Neural cell (in vitro differentiated cells): ENCODE data around the gene TAPBPL. TPM values are rescaled to one million over a fixed set of nuclear protein-coding genes. Genes with fewer than 3 reads are reported as not detected.

Source experiments
- H2AFZ ChIP-seq: fragments of 200-600, 300-800 bp; sonication (generic), shearing (Covaris generic); 2 replicates; pipeline ENCODE4 v1.6.0; 2014; ENCODE audit warnings: low read depth, mild to moderate bottlenecking, antibody characterized with exemption, low read length, moderate library complexity
- H3F3A ChIP-seq: fragments of 200-600 bp; shearing (Covaris generic); 2 replicates; pipeline ENCODE4 v1.6.1; 2016; ENCODE audit warnings: mild to moderate bottlenecking, moderate library complexity, mixed read lengths, antibody characterized with exemption, low read length; ENCODE audit not compliant: insufficient read depth, poor library complexity, severe bottlenecking
- H3K27ac ChIP-seq: fragments of 200-600, 300-800 bp; sonication (generic), shearing (Covaris generic); 2 replicates; pipeline ENCODE4 v1.5.1; 2014; ENCODE audit warnings: mild to moderate bottlenecking, low read length, moderate library complexity
- H3K27me3 ChIP-seq: fragments of 300-800, 200-600 bp; sonication (generic), shearing (Covaris generic); 2 replicates; pipeline ENCODE4 v1.6.0; 2014; ENCODE audit warnings: mild to moderate bottlenecking, low read depth, low read length, moderate library complexity; ENCODE audit not compliant: insufficient read depth
- H3K36me3 ChIP-seq: fragments of 300-800, 200-600 bp; sonication (generic), shearing (Covaris generic); 2 replicates; pipeline ENCODE4 v1.5.1; 2014; ENCODE audit warnings: mild to moderate bottlenecking, antibody characterized with exemption, low read length, moderate library complexity; ENCODE audit not compliant: insufficient read depth
- H3K4me2 ChIP-seq: fragments of 300-800, 200-600 bp; sonication (generic), shearing (Covaris generic); 2 replicates; pipeline ENCODE4 v1.6.0; 2014; ENCODE audit warnings: mild to moderate bottlenecking, low read length
- H3K4me3 ChIP-seq: fragments of 300-800, 200-600 bp; sonication (generic), shearing (Covaris generic); 2 replicates; pipeline ENCODE4 v1.5.1; 2014; ENCODE audit warnings: mild to moderate bottlenecking, low read length, moderate library complexity
- H3K79me2 ChIP-seq: fragments of 200-600 bp; shearing (Covaris generic); replicated peaks from 2 replicates; pipeline ENCODE4 v1.6.0; 2014; ENCODE audit warnings: mild to moderate bottlenecking, low read length, moderate library complexity; ENCODE audit not compliant: insufficient read depth
- H3K9ac ChIP-seq: fragments of 300-800, 200-600 bp; sonication (generic), shearing (Covaris generic); 2 replicates; pipeline ENCODE4 v1.6.1; 2016; ENCODE audit warnings: mild to moderate bottlenecking, low read length, mixed read lengths
- H3K9me2 ChIP-seq: fragments of 200-600 bp; shearing (Covaris generic); 2 replicates; pipeline ENCODE4 v1.6.1; 2016; ENCODE audit warnings: mild to moderate bottlenecking, low read length, mixed read lengths; ENCODE audit not compliant: insufficient read depth
- H3K9me3 ChIP-seq: fragments of 200-600, 300-800 bp; sonication (generic), shearing (Covaris generic); 2 replicates; pipeline ENCODE4 v1.6.1; 2016; ENCODE audit warnings: mild to moderate bottlenecking, mixed run types, low read length, moderate library complexity, mixed read lengths
- H4K20me1 ChIP-seq: fragments of 200-600 bp; shearing (Covaris generic); 2 replicates; pipeline ENCODE4 v1.6.1; 2016; ENCODE audit warnings: mild to moderate bottlenecking, mixed run types; ENCODE audit not compliant: insufficient read depth
- EP300 ChIP-seq: fragments of 450-650 bp; conservative IDR thresholded peaks from 2 replicates; pipeline ENCODE4 v1.6.1; 2014; ENCODE audit warnings: antibody characterized with exemption, mild to moderate bottlenecking, moderate library complexity; ENCODE audit not compliant: poor library complexity, severe bottlenecking
- EZH2 ChIP-seq: fragments of 200-600, 300-800 bp; shearing (Covaris generic), sonication (generic); IDR thresholded peaks from 2 replicates; pipeline ENCODE4 v1.6.1; 2014; ENCODE audit warnings: antibody characterized with exemption, low read length, borderline replicate concordance, mild to moderate bottlenecking; ENCODE audit not compliant: insufficient read depth, poor library complexity, severe bottlenecking
- MXI1 ChIP-seq: fragments of 450-650 bp; conservative IDR thresholded peaks from 2 replicates; pipeline ENCODE4 v1.6.1; 2014; ENCODE audit warnings: antibody characterized with exemption, mild to moderate bottlenecking; ENCODE audit not compliant: poor library complexity, severe bottlenecking
- POLR2AphosphoS5 ChIP-seq: IDR thresholded peaks from 2 replicates; pipeline ENCODE4 v1.6.1; 2012
- RAD21 ChIP-seq: fragments of 450-650 bp; conservative IDR thresholded peaks from 2 replicates; pipeline ENCODE4 v1.6.1; 2014; ENCODE audit warnings: antibody characterized with exemption, mild to moderate bottlenecking, moderate library complexity
- REST ChIP-seq: IDR thresholded peaks from 2 replicates; pipeline ENCODE4 v1.6.1; 2012; ENCODE audit warnings: borderline replicate concordance
- SMC3 ChIP-seq: fragments of 450-650 bp; conservative IDR thresholded peaks from 2 replicates; pipeline ENCODE4 v1.6.1; 2014; ENCODE audit warnings: antibody characterized with exemption, mild to moderate bottlenecking, moderate library complexity; ENCODE audit not compliant: poor library complexity
- TAF1 ChIP-seq: IDR thresholded peaks from 2 replicates; pipeline ENCODE4 v1.6.1; 2012; ENCODE audit warnings: low read depth
- polyA plus RNA-seq: library from polyadenylated mRNA; depleted of rRNA; stranded (reverse); fragments of >200 nt; gene quantifications from 2 replicates; pipeline ENCODE4 v1.2.3, GENCODE V29; 2014
- TF ChIP-seq, protein P1 (sequence below): fragments of 450-650 bp; IDR thresholded peaks from 2 replicates; pipeline ENCODE4 v1.5.1; 2014; ENCODE audit warnings: antibody characterized with exemption, mild to moderate bottlenecking, moderate library complexity; ENCODE audit not compliant: poor library complexity, severe bottlenecking

Gene TAPBPL
- polyA plus RNA-seq, 1 donor from 2014 or later, result not detected

DNA sequence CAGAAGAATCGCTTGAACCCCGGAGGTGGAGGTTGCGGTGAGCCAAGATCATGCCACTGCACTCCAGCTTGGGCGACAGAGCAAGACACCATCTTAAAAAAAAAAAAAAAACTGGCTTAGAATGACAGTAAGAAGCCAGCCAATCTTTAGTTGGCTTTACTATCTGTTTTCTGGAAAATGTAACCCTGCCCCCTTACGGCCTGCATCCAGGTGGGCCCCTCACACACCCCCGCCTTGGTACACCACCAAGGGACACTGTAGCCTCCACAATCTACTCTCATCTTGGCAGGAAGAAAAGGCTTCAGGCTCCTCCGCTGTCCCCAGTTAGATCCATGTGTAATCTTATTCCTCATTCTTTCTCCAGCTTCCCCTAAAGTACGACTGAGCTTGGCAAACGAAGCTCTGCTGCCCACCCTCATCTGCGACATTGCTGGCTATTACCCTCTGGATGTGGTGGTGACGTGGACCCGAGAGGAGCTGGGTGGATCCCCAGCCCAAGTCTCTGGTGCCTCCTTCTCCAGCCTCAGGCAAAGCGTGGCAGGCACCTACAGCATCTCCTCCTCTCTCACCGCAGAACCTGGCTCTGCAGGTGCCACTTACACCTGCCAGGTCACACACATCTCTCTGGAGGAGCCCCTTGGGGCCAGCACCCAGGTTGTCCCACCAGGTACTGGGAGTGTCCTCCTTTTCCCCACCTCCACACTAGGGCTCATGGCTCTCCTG lies 6.6 kb downstream of the TAPBPL start:
- TF ChIP-seq, protein P1, sequence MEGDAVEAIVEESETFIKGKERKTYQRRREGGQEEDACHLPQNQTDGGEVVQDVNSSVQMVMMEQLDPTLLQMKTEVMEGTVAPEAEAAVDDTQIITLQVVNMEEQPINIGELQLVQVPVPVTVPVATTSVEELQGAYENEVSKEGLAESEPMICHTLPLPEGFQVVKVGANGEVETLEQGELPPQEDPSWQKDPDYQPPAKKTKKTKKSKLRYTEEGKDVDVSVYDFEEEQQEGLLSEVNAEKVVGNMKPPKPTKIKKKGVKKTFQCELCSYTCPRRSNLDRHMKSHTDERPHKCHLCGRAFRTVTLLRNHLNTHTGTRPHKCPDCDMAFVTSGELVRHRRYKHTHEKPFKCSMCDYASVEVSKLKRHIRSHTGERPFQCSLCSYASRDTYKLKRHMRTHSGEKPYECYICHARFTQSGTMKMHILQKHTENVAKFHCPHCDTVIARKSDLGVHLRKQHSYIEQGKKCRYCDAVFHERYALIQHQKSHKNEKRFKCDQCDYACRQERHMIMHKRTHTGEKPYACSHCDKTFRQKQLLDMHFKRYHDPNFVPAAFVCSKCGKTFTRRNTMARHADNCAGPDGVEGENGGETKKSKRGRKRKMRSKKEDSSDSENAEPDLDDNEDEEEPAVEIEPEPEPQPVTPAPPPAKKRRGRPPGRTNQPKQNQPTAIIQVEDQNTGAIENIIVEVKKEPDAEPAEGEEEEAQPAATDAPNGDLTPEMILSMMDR, result no peak
- TF ChIP-seq MXI1, result no peak
- TF ChIP-seq TAF1, result no peak
- TF ChIP-seq POLR2AphosphoS5, result no peak
- no peak for TF ChIP-seq EP300
- TF ChIP-seq SMC3, result no peak
- Histone ChIP-seq H3K27ac (no peak overlapping the region), H3K27me3 (no peaks in the 10 kb centered on the region), H3K79me2 (no peaks in the 10 kb centered on the region), H3K36me3 (no peaks in the 10 kb centered on the region), H2AFZ (no peak overlapping the region), H3K4me3 (no peak overlapping the region), H3K9ac (no peak overlapping the region), H3K9me2 (no peaks in the 10 kb centered on the region), H3K4me2 (no peak overlapping the region), H4K20me1 (no peaks in the 10 kb centered on the region), H3F3A (no peaks in the 10 kb centered on the region), H3K9me3 (no peaks in the 10 kb centered on the region)

- no peaks in the 10 kb centered on the region for H3K27me3 ChIP-seq
- no peaks in the 10 kb centered on the region for H3K9me2 ChIP-seq
- TF ChIP-seq REST (no peak), RAD21 (no peak), POLR2AphosphoS5 (no peak), SMC3 (no peak), EZH2 (no peak), EP300 (no peak), TAF1 (no peak), MXI1 (no peak)
- TF ChIP-seq, protein P1, result no peak
- no peak overlapping the region for H3K27ac ChIP-seq
- no peaks in the 10 kb centered on the region for H3F3A ChIP-seq
- H3K9ac ChIP-seq, result no peak overlapping the region
- H3K79me2 ChIP-seq, result no peaks in the 10 kb centered on the region
- no peaks in the 10 kb centered on the region for H3K36me3 ChIP-seq
- H3K4me3 ChIP-seq, result no peak overlapping the region
- H2AFZ ChIP-seq, result no peak overlapping the region
- no peaks in the 10 kb centered on the region for H4K20me1 ChIP-seq
- no peaks in the 10 kb centered on the region for H3K9me3 ChIP-seq
- H3K4me2 ChIP-seq, result no peak overlapping the region
Observed at GRCh38 chr12:6459004-6459337, 7.1 kb downstream of the TAPBPL start.
